ENCODE data around the gene THADA.

Gene THADA

DNA sequence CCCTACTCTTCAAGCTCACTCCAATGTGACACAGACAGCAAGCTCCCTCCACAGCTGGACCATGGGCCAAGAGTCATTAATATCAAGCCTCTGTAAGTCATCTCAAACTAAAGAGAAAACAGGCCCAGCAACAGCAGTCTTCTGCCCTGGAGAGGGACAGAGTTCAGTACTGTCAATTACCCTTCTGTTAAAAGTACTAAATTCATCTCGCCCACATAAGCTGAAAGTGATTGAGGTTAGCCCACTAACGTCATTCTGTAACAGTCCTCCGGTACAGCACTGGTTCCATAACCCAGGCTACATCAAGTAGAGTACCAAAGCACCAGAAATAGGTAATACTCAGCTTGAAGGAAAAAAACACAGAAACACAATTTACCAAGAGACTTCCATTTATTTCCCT, 25.9 kb downstream of the THADA start:
- peak; percentile 51 for DNase-seq (ENCODE audit: low read depth)
- TF ChIP-seq, protein P1, sequence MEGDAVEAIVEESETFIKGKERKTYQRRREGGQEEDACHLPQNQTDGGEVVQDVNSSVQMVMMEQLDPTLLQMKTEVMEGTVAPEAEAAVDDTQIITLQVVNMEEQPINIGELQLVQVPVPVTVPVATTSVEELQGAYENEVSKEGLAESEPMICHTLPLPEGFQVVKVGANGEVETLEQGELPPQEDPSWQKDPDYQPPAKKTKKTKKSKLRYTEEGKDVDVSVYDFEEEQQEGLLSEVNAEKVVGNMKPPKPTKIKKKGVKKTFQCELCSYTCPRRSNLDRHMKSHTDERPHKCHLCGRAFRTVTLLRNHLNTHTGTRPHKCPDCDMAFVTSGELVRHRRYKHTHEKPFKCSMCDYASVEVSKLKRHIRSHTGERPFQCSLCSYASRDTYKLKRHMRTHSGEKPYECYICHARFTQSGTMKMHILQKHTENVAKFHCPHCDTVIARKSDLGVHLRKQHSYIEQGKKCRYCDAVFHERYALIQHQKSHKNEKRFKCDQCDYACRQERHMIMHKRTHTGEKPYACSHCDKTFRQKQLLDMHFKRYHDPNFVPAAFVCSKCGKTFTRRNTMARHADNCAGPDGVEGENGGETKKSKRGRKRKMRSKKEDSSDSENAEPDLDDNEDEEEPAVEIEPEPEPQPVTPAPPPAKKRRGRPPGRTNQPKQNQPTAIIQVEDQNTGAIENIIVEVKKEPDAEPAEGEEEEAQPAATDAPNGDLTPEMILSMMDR (IDR thresholded peaks at IDR 0.05; ENCODE audit: insufficient read depth, low read depth, low read length, missing control alignments) = no peak
- no peak overlapping the region for H3K4me3 ChIP-seq (ENCODE audit: low read depth, low read length)

DNA sequence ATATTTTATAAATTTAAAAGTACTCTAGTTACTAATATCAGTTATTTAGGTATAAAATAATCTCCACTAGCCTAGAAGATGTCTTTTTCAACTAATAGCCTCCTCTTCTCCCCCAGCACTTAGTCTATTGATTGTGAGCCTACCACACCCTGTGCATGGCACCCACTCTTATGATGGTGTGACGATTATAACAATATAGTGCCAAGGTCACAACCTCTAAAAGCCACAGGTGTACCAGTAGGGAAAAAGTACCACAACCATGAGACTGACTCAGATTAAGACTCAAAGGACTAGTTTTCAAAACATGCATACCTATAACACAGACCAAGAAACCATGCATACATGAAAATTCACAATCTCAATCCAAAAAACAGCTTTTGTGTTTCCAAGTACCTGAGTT, 27.6 kb downstream of the THADA start:
- H3K4me3 ChIP-seq (ENCODE audit: low read depth, low read length) = no peak overlapping the region
- DNase-seq (ENCODE audit: low read depth) = peak; percentile 9
- TF ChIP-seq, protein P1 (IDR thresholded peaks at IDR 0.05; ENCODE audit: insufficient read depth, low read depth, low read length, missing control alignments) = no peak

DNA sequence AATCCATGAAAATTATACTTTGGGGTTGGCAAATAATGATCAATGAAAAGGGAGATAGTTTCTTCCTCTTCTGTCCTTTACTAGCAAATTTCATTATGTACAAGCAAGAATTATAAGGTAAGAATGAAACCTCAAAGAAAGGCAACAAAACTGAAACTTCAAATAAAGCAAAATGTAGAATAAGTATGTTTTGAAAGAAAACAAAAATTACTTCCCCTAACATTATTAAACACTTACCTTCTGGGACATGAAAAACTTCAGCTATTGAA, 29.4 kb downstream of the THADA start:
- peak; percentile 19 for DNase-seq (ENCODE audit: low read depth)
- TF ChIP-seq, protein P1 (IDR thresholded peaks at IDR 0.05; ENCODE audit: insufficient read depth, low read depth, low read length, missing control alignments) = no peak
- no peak overlapping the region for H3K4me3 ChIP-seq (ENCODE audit: low read depth, low read length)

DNA sequence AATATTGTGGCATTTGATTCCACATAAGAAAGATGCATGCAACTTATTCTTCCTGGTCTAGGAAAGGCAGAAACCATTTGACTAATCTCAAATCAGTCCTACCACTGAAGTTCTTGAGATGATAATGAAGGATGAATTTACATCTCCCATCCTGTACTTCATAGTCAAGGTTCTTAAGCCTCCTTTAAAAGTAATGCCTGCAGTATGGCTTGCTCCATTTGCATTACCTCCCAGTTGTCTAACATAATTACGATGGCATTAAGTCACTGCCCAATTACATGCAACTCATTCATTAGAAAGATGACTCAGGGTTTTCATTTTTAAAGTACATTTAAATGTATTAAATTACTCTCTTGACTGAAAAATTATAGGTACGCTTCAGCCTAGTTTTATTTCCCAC, 32.2 kb downstream of the THADA start:
- DNase-seq (ENCODE audit: low read depth) = no peak
- TF ChIP-seq, protein P1 (IDR thresholded peaks at IDR 0.05; ENCODE audit: insufficient read depth, low read depth, low read length, missing control alignments) = no peak
- no peak overlapping the region for H3K4me3 ChIP-seq (ENCODE audit: low read depth, low read length)

DNA sequence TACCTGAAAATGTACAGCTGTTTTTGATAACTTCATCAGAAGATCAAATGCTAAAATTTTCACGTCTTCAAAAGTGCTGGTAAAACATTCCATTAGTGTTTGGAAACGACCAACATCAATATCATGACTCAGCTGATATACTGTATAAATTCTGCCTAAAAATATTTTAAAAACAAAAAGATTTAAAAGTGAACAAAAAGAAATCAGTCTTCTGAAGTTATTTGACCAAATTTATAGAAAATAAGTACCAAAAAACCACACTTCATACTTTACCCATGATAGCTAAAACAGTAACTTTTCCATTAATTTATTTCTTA, 35.6 kb downstream of the THADA start:
- DNase-seq (ENCODE audit: low read depth) = no peak
- H3K4me3 ChIP-seq (ENCODE audit: low read depth, low read length) = no peak overlapping the region
- TF ChIP-seq, protein P1 (IDR thresholded peaks at IDR 0.05; ENCODE audit: insufficient read depth, low read depth, low read length, missing control alignments) = no peak

DNA sequence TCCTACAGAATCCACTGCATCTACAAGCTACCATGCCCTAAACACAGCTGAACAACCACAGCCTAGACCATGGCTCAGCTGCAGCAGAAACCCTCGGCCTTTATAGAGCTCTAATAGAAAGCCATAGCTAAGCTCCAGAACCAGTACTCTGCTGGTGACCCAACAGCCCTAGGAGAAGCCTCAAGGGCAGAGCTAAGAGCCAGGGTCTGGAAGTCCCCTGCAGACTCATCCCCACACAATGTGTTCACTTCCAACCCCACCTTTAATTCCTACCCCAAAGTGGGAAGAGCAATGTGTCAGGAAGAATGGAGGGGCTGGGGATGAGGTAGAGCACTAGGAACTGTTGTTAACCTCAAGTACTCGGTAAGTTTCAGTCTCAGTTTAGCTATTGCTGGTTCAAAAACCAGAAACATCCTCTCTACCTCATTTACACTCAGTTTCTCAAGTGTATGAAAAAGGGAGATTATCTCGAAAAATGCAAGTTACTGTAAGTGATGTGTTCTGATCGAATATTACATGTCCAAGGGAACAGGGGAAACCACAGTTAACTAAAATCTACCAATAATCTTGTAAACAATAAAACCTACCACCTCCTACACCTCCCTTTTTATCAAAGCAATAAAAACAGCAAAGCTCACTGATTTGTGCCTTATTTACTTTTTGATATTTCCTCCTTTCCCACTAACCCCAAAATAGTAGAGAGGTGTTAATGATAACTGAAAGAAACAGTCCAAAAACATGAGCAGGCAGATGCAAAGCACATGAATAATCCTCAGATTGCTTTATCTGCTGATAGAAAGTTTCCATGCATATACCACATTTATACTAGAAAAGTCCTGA, 36.2 kb downstream of the THADA start:
- TF ChIP-seq, protein P1 (IDR thresholded peaks at IDR 0.05; ENCODE audit: insufficient read depth, low read depth, low read length, missing control alignments) = no peak

DNA sequence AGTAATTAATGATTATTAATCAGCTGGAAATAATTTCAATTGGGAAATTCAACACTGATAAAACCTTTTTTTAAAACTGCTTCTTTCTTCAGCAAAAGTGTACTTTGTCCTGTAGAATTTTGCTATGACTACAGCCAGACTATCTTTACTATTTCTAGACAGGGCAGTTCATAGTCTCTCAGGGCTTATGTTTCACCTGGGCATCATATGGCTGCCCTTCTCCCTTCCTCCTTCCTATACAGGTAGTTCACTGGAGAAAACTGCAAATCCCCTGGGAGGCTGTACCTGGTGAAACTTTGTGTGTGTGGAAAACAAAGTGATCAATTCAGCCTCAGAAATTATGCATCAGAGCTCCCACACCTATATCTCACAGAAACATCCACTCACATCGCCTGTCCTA, 38.6 kb downstream of the THADA start:
- TF ChIP-seq, protein P1 (IDR thresholded peaks at IDR 0.05; ENCODE audit: insufficient read depth, low read depth, low read length, missing control alignments) = no peak
- DNase-seq (ENCODE audit: low read depth) = no peak

More for the DNA sequence above, 36.2 kb downstream of the THADA start:
- H3K4me3 ChIP-seq (ENCODE audit: low read depth, low read length) = no peak overlapping the region
- peak; percentile 63 for DNase-seq (ENCODE audit: low read depth)

More for the DNA sequence above, 38.6 kb downstream of the THADA start:
- H3K4me3 ChIP-seq (ENCODE audit: low read depth, low read length) = no peak overlapping the region

All from GM12865 (cell line).